Progenitor cell of endocrine pancreas (in vitro differentiated cells): ENCODE measurements around the gene NUDT14. TPM values are rescaled to one million over a fixed set of nuclear protein-coding genes. Genes with fewer than 3 reads are reported as not detected.

Experiments used
- DNase-seq: peaks from one replicate; pipeline ENCODE4 v3.0.0; 2021; ENCODE audit warnings: low spot score; ENCODE audit not compliant: unreplicated experiment
- H3K27ac Mint-ChIP-seq: 2 replicates; pipeline ENCODE4 v1.8.0; 2021; ENCODE audit warnings: mild to moderate bottlenecking, moderate library complexity, mixed read lengths
- H3K27me3 Mint-ChIP-seq: 2 replicates; pipeline ENCODE4 v1.8.0; 2021; ENCODE audit warnings: mixed read lengths
- H3K36me3 Mint-ChIP-seq: 2 replicates; pipeline ENCODE4 v1.8.0; 2022; ENCODE audit warnings: mixed read lengths; ENCODE audit not compliant: insufficient read depth
- H3K4me1 Mint-ChIP-seq: 2 replicates; pipeline ENCODE4 v1.8.0; 2021; ENCODE audit warnings: low read depth, mixed read lengths
- H3K4me3 Mint-ChIP-seq: 2 replicates; pipeline ENCODE4 v1.8.0; 2021; ENCODE audit warnings: low read depth, mild to moderate bottlenecking, moderate library complexity, mixed read lengths
- H3K9me3 Mint-ChIP-seq: 2 replicates; pipeline ENCODE4 v1.8.0; 2021; ENCODE audit warnings: low read depth, mixed read lengths
- CTCF ChIP-seq: fragments of 200-600 bp; sonication (generic); IDR thresholded peaks from one replicate; pipeline ENCODE4 v1.5.0; 2021; ENCODE audit warnings: antibody characterized with exemption, mild to moderate bottlenecking; ENCODE audit not compliant: unreplicated experiment
- total RNA-seq: library from RNA; stranded (reverse); gene quantifications from 2 replicates; pipeline ENCODE4 v1.2.1, GENCODE V29; 2021

The NUDT14 gene
- total RNA-seq, 1 donor from 2014 or later: 66.6 TPM

GRCh38 chr14:105155071-105155651 lies 26.0 kb downstream of the NUDT14 start:
- Mint-ChIP-seq H3K4me1 (no peaks in the 10 kb centered on the region), H3K27me3 (no peaks in the 10 kb centered on the region)
- DNase-seq: no peak

GRCh38 chr14:105154476-105154871 lies 26.6 kb downstream of the NUDT14 start:
- Mint-ChIP-seq H3K4me1 (no peaks in the 10 kb centered on the region), H3K9me3 (no peaks in the 10 kb centered on the region), H3K27me3 (no peaks in the 10 kb centered on the region), H3K36me3 (no peaks in the 10 kb centered on the region), H3K4me3 (no peak overlapping the region), H3K27ac (no peak overlapping the region)
- no peak for DNase-seq
- TF ChIP-seq CTCF: no peak

More at GRCh38 chr14:105155071-105155651, 26.0 kb downstream of the NUDT14 start:
- H3K27ac Mint-ChIP-seq: no peak overlapping the region
- H3K4me3 Mint-ChIP-seq: no peak overlapping the region
- H3K36me3 Mint-ChIP-seq: no peaks in the 10 kb centered on the region
- TF ChIP-seq CTCF: no peak
- H3K9me3 Mint-ChIP-seq: no peaks in the 10 kb centered on the region

- Mint-ChIP-seq H3K4me3 (no peak overlapping the region), H3K9me3 (no peaks in the 10 kb centered on the region), H3K27me3 (no peaks in the 10 kb centered on the region), H3K36me3 (no peaks in the 10 kb centered on the region), H3K27ac (no peak overlapping the region), H3K4me1 (no peaks in the 10 kb centered on the region)
- no peak for TF ChIP-seq CTCF
- no peak for DNase-seq
Observed at GRCh38 chr14:105153739-105154475, 27.2 kb downstream of the NUDT14 start.

GRCh38 chr14:105153331-105153731 lies 27.8 kb downstream of the NUDT14 start:
- Mint-ChIP-seq H3K4me3 (no peak overlapping the region), H3K27me3 (no peaks in the 10 kb centered on the region), H3K4me1 (no peaks in the 10 kb centered on the region), H3K9me3 (no peaks in the 10 kb centered on the region), H3K27ac (no peak overlapping the region), H3K36me3 (no peaks in the 10 kb centered on the region)
- no peak for TF ChIP-seq CTCF
- DNase-seq: no peak

GRCh38 chr14:105152794-105153241 lies 28.3 kb downstream of the NUDT14 start:
- Mint-ChIP-seq H3K9me3 (no peaks in the 10 kb centered on the region), H3K4me1 (no peaks in the 10 kb centered on the region)

More at GRCh38 chr14:105152794-105153241, 28.3 kb downstream of the NUDT14 start:
- no peaks in the 10 kb centered on the region for H3K27me3 Mint-ChIP-seq
- no peak for TF ChIP-seq CTCF
- no peak for DNase-seq
- no peak overlapping the region for H3K4me3 Mint-ChIP-seq
- H3K27ac Mint-ChIP-seq: no peak overlapping the region
- no peaks in the 10 kb centered on the region for H3K36me3 Mint-ChIP-seq
